Umbilical cord (tissue), 2 donors: ENCODE measurements around the gene GHDC. TPM values are rescaled to one million over a fixed set of nuclear protein-coding genes. Genes with fewer than 3 reads are reported as not detected.

Experiments used
- DNase-seq: peaks from one replicate; pipeline ENCODE4 v3.0.0-alpha.2; 2015; ENCODE audit warnings: low spot score
- total RNA-seq: library from RNA; depleted of rRNA; stranded (reverse); fragments of >200 nt; gene quantifications from one replicate; pipeline ENCODE4 v1.2.3, GENCODE V29; 2014; ENCODE audit warnings: low replicate concordance; ENCODE audit not compliant: insufficient read depth

The GHDC gene
- total RNA-seq, 1 donor from 2014 or later: 7.5 TPM

- DNase-seq: peak; percentile 61
Observed at GRCh38 chr17:42183741-42184711, 10.3 kb downstream of the GHDC start.

GRCh38 chr17:42182927-42183734 is 11.2 kb downstream of the GHDC start:
- no peak for DNase-seq

GRCh38 chr17:42181851-42182207 is 12.5 kb downstream of the GHDC start:
- no peak for DNase-seq

GRCh38 chr17:42180922-42181850 is 13.1 kb downstream of the GHDC start, which contains the start of gene KCNH4:
KCNH4 (minus strand) TSS chr17:42181142; CDS start chr17:42180945, 197 bp downstream.
- no peak for DNase-seq

DNA sequence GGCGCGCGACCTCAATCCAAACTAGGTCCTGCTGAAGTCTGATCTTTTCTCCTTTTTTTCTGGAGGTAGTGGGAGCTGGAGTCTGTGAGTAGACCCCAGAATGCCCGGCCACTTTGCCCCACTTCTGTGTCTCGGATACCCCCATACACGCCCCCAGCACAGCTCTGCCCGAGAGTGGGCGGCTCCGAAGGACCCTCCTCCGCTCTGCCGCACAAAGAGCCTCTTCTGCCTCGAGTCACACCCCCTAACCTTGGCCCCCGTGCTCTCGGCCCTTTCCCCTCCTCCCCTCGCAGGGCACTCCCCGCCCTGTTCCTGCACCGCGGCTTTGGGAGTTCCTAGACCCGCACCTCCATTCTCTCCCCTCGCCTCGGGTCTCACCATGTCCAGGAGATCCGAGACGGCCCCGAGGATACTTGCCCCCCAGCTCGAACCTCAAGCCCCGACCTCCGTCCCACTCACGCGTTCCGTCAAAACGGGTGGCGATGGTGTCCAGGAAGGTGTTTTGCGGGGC is 13.8 kb downstream of the GHDC start:
- DNase-seq: no peak

DNA sequence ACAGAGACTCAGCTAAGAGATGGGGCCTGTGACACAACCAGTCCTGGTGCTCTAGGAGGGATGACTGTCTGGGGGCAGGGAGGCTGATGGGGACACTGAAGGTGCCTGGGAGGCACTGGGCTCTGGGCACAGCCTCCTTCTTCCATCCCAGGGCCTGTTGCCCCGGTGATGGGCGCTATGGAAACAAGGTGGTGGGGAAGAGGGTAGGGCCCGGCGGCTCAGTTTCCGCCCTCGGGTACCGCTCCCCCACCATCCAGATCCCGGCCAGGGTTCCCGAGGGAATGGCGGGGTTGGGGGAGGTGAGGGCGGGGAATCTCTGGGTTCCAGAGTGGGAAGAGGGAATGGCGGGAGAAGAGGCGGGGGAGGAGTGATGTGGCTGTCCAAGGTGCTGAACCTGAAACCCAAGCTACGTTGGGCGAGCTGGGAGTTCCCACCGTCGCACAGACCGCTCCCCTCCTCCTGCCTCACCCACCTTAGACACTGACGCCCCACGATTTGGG is 14.3 kb downstream of the GHDC start:
- DNase-seq: peak; percentile 56

DNA sequence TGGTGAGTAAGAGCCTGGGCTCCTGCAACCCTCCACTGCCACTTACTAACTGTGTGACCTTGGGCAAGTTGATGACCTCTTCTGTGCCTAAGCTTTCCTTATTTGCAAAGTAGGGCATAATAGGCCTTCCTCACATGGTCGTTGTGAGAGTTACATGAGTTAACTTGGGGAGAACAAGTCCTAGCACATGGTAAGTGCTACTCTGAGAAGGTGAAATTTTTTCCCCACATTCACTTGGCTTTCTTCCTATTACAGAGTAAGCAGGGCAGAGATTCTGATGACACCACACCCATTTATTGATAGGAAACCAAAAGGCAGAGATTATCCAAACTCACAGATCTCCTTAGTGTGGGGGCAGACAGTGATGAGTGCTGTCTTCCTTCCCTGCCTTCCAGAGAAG is 15.0 kb downstream of the GHDC start:
- no peak for DNase-seq

DNA sequence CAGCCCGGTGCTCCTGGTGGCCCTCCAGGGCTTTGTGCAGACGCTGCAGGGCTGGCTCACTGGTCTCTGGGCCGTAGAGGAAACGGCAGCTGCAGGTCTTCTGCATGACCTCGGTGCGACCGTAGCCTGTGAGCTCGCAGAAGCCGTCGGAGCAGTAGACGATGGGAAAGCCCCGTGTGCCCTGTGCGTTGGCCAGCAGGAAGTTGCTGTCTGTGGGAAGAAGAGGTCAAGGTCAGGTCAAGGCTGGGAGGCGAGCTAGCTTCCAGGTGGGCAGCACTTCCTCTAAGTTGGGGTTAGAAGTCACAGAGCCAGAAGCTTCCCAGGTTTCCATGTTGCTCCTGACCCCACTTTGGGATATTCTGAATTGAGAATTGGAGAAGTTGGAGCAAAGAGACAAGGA is 15.5 kb downstream of the GHDC start:
- DNase-seq: no peak

- no peak for DNase-seq
Observed at GRCh38 chr17:42177684-42178083, 16.6 kb downstream of the GHDC start.

DNA sequence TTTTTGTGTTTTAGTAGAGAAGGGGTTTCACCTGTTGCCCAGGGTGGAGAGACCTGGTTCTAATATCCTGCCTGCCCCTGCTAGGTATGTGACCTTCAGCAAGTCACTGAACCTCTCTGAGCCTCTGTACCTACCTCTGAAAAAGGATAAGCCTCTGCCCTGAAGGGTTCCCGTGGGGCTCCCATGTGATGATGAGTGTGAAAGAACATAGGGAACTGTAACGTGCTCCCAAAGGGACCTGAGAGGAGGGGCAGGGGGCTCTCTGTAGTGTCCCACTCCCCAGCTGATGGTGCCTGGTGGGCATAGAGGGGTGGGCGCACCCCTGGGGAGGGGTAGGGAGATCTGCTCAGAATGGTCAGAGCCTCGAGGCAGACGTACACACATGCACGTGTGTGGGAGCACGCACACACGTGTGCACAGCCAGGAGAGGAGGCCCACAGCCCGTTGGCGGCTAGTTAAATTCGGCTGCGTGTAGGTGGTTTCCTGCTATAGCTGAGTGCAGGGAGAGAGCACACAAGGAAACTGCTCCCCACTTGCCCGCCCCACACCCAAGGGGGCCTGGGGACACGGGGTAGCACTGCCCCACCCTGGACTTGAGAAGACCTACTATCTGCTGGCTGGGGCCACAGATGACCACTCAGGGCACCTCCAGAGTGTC is 20.0 kb downstream of the GHDC start:
- no peak for DNase-seq

DNA sequence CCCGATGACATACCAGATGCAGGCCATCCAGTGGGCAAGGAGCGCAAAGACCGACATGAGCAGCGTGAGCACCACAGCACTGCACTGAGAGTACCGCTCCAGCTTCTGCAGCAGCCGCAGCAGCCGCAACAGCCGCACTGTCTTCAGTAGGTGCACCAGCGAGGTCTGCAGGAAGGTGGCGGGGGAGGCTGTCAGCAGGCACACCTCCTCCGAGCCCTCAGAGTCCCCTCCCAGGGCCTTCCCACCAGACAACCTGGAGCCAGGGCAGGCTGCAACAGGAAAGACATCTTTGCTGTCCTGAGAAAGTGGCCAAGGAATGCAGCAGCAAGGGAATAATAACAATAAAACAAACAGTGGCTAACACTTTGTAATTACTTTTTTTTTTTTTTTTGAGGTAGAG is 22.5 kb downstream of the GHDC start:
- DNase-seq: peak; percentile 54

GRCh38 chr17:42169351-42169750 is 24.9 kb downstream of the GHDC start:
- DNase-seq: no peak

- DNase-seq: no peak
Observed at GRCh38 chr17:42167807-42168206, 26.5 kb downstream of the GHDC start.

DNA sequence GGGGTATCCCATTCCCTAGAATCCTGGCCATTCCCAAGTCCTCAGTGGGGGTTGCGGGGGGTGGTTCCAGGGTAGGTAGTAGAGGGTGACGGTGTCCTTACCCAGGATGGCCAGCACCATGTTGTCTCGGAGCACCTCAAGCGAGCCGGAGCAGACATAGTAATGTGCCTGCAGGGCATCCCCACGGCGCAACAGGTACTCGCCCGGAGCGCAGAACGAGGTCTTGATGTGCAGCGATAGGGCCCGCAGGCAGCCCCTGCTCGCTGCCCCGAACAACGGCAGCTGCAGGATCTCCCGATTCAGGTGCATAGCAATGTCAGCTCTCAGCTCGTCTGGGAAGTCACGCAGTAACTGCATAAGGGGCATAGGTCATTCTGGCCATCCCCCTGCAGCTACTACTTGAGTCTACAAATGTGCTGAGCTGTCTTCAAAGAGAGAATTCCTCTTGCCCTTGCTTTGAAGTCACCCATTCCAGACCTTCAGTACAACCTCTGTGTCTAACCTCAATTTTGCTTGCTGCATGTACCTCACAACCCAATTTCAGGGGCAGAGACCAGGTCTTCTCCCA is 28.0 kb downstream of the GHDC start:
- DNase-seq: no peak

DNA sequence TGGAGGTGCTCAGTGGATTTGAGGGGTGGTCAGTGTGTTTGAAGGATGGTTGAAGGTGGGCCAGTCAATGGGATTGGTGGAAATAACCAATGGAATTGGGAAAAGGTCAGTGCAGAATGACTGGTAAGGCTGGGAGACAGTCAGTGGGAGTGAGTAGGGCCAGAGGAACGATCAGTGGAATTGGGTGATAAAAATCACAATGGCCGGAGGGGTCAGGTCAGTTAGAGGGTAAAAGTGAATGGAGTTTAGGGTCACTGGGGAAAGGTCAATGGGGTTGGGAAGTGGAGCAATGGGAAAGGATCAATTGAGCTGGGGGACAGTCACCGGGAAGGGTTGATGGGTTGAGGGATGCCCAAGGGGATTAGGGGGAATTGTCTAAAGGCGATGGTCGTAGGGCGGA is 28.5 kb downstream of the GHDC start:
- no peak for DNase-seq

GRCh38 chr17:42163696-42164407 is 30.4 kb downstream of the GHDC start:
- no peak for DNase-seq

DNA sequence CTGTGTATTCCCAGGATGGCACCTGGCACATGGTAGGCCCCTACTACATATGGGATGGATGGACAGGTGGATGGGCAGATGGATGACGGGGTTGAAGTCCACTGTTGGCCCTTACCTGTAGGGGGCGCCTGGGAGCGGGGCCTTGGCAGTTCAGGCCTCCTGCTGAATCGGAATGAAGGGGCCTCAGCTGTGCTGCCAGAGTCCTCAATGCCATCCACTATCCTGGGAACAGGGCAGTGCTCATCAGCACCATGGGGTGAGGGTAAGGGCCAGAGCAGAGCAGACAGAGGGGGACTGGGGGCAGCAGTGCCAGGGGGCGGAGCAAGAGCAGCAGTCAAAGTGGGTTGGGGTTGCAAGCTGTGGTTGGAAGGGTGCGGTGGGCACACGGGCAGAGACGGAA is 31.2 kb downstream of the GHDC start:
- no peak for DNase-seq

DNA sequence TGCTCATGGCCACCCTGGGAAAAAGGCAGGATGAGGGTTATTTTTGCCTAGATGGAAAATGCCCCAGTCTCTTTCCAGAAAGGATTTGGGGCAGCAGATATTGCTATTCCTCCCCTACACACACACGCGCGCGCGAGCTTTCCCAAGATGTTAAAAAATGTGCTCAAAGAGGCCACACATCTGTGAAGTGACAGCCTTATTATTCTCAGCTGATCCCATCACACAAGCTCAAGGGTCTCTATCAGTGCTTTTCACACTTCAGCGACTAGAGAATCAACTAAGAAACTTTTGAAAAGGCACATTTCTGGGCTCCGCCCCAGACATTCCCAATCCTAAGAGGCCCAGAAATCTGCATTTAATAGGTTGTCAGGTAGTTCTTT is 33.8 kb downstream of the GHDC start:
- DNase-seq: no peak

DNA sequence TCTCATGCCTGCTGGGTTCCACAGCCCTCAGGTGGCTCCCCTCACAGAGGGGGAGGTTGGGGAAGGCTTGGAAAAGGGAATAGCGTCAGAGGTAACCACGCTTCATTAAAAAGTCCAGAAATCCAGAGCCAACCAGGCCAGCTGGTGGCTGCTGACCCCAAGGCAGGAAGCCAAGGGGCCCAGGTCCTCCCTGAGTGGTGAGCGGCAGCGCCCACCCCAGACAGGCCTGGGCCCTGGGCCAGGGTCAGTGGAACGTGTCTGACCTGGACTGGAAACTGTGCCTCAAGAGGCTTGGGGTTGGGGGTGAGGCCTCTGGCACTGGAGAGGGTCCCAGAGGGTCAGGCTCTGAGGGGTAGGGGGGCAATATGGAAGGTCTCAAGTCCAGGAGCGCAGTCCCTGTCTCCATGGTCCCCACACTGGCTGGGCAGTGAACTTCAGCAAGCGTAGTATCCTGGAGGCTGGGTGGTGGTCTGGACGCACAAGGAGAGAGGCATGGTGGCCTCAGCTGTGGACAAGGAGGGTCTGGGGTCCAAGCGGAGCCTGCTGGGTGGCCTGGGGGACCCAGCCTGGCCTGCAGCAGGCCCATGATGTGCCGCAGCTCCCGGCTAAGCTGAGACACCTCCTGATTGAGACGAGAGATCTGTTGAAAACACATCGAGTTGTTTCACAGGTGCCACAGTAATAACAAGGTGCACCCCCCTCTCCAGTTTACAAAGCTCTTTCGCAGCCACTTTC is 34.3 kb downstream of the GHDC start:
- DNase-seq: no peak
